H1 (cell line): ENCODE data around the gene CCDC157. TPM values are rescaled to one million over a fixed set of nuclear protein-coding genes. Genes with fewer than 3 reads are reported as not detected.

Experiments used
- CTCF ChIA-PET: fragments of 300-600 bp; sonication (Branson Sonifier 250); formaldehyde crosslinking; loops from one replicate; lab custom pipeline; 2021; ENCODE audit not compliant: partially characterized antibody; lab: Charles Lee
- POLR2A ChIA-PET: fragments of 300-600 bp; sonication (Branson Sonifier 250); formaldehyde crosslinking; loops from one replicate; lab custom pipeline; 2021; ENCODE audit warnings: inconsistent platforms; ENCODE audit not compliant: partially characterized antibody; lab: Charles Lee
- DNase-seq, 2 experiments: peaks; one replicate each; pipeline versions ENCODE4 v3.0.0 to v3.0.0-alpha.2; 2010 to 2022; ENCODE audit warnings: low spot score in 2 of 2, low read depth in 1 of 2, mixed read lengths in 1 of 2
- FAIRE-seq: peaks from 2 replicates; lab custom pipeline; 2011; peaks lifted over from hg19 to GRCh38; lab: Jason Lieb, UNC
- H2AFZ ChIP-seq: 2 replicates; pipeline ENCODE4 v1.8.1; 2012; ENCODE audit warnings: low read length, inconsistent platforms
- H2AK5ac ChIP-seq: 2 replicates; pipeline ENCODE4 v1.6.1; 2013; ENCODE audit warnings: low read depth, low read length
- H2BK120ac ChIP-seq: replicated peaks from 2 replicates; pipeline ENCODE3; 2013; ENCODE audit warnings: low read depth, low read length, inconsistent platforms
- H2BK12ac ChIP-seq: 2 replicates; pipeline ENCODE4 v1.6.1; 2013; ENCODE audit warnings: low read depth, low read length
- H2BK15ac ChIP-seq: 2 replicates; pipeline ENCODE4 v1.6.1; 2013; ENCODE audit warnings: low read length
- H2BK20ac ChIP-seq: 2 replicates; pipeline ENCODE4 v1.6.1; 2013; ENCODE audit warnings: low read length
- H2BK5ac ChIP-seq: 2 replicates; pipeline ENCODE4 v1.6.1; 2013; ENCODE audit warnings: low read depth, low read length
- H3K14ac ChIP-seq: 2 replicates; pipeline ENCODE4 v1.6.1; 2013; ENCODE audit warnings: inconsistent platforms; ENCODE audit not compliant: insufficient read length
- H3K18ac ChIP-seq: 2 replicates; pipeline ENCODE4 v1.6.1; 2013; ENCODE audit warnings: low read length; ENCODE audit errors: extremely low read depth
- H3K23ac ChIP-seq: 2 replicates; pipeline ENCODE4 v1.6.1; 2013; ENCODE audit warnings: inconsistent platforms; ENCODE audit not compliant: insufficient read length
- H3K23me2 ChIP-seq: 2 replicates; pipeline ENCODE4 v1.6.1; 2013; ENCODE audit warnings: low read depth, low read length
- H3K27ac ChIP-seq: 2 replicates; pipeline ENCODE4 v1.6.1; 2011; ENCODE audit warnings: low read depth, low read length, inconsistent platforms
- H3K27me3 ChIP-seq, 4 experiments: replicated peaks in 1 of 4; 1 replicate in 1 of 4; 2 replicates in 3 of 4; pipeline versions ENCODE4 v1.6.1 to v1.8.1; 2011 to 2013; ENCODE audit warnings: low read length in 3 of 4, mild to moderate bottlenecking in 3 of 4, inconsistent platforms in 2 of 4, mixed read lengths in 2 of 4, moderate library complexity in 1 of 4; ENCODE audit not compliant: control insufficient read depth in 3 of 4, insufficient read depth in 3 of 4; ENCODE audit errors: extremely low read depth in 1 of 4
- H3K36me3 ChIP-seq, 4 experiments: 2 replicates each; pipeline versions ENCODE4 v1.6.1 to v1.8.1; 2011 to 2013; ENCODE audit warnings: mild to moderate bottlenecking in 4 of 4, low read length in 3 of 4, moderate library complexity in 2 of 4, control low read depth in 1 of 4, inconsistent platforms in 1 of 4; ENCODE audit not compliant: insufficient read depth in 4 of 4, control insufficient read depth in 2 of 4
- H3K4ac ChIP-seq: replicated peaks from 2 replicates; pipeline ENCODE3; 2013; ENCODE audit warnings: low read length, low read depth, mixed read lengths, inconsistent platforms; ENCODE audit not compliant: insufficient read length
- H3K4me1 ChIP-seq, 4 experiments: replicated peaks in 1 of 4; 1 replicate in 1 of 4; 2 replicates in 3 of 4; pipeline versions ENCODE4 v1.6.1 to v1.8.1; 2011 to 2013; ENCODE audit warnings: low read length in 3 of 4, inconsistent platforms in 2 of 4, mixed read lengths in 1 of 4; ENCODE audit not compliant: insufficient read depth in 4 of 4, control insufficient read depth in 3 of 4
- H3K4me2 ChIP-seq, 2 experiments: 2 replicates each; pipeline versions ENCODE4 v1.6.1 to v1.8.1; 2011 to 2013; ENCODE audit warnings: low read depth in 2 of 2, low read length in 2 of 2, control low read depth in 1 of 2, inconsistent platforms in 1 of 2, mild to moderate bottlenecking in 1 of 2; ENCODE audit not compliant: insufficient read depth in 1 of 2
- H3K4me3 ChIP-seq, 4 experiments: fragments of 200-600, 300-600 bp in 1 of 4; sonication (generic), shearing (Covaris generic), sonication (Bioruptor Twin) in 1 of 4; 2 replicates each; pipeline versions ENCODE4 v1.5.1 to v1.8.1; 2011 to 2016; ENCODE audit warnings: low read length in 4 of 4, low read depth in 3 of 4, control low read depth in 2 of 4, inconsistent platforms in 2 of 4, mild to moderate bottlenecking in 2 of 4, mixed read lengths in 1 of 4, moderate library complexity in 1 of 4; ENCODE audit not compliant: insufficient read depth in 2 of 4; ENCODE audit errors: extremely low read depth in 1 of 4
- H3K56ac ChIP-seq: replicated peaks from 2 replicates; pipeline ENCODE3; 2013; ENCODE audit warnings: low read depth, mild to moderate bottlenecking, mixed read lengths, low read length, inconsistent platforms; ENCODE audit not compliant: insufficient read length
- H3K79me1 ChIP-seq: 2 replicates; pipeline ENCODE4 v1.6.1; 2013; ENCODE audit warnings: low read depth, low read length, control low read depth
- H3K79me2 ChIP-seq, 2 experiments: 2 replicates each; pipeline versions ENCODE4 v1.6.1 to v1.8.1; 2012 to 2013; ENCODE audit warnings: low read length in 2 of 2, mild to moderate bottlenecking in 2 of 2, inconsistent platforms in 1 of 2; ENCODE audit not compliant: insufficient read depth in 2 of 2, control insufficient read depth in 1 of 2
- H3K9ac ChIP-seq, 4 experiments: replicated peaks in 1 of 4; 1 replicate in 1 of 4; 2 replicates in 3 of 4; pipeline versions ENCODE4 v1.6.1 to v1.8.1; 2011 to 2013; ENCODE audit warnings: low read depth in 3 of 4, low read length in 3 of 4, control low read depth in 2 of 4, mild to moderate bottlenecking in 2 of 4, moderate library complexity in 2 of 4, inconsistent platforms in 1 of 4; ENCODE audit errors: extremely low read depth in 1 of 4
- H3K9me3 ChIP-seq, 2 experiments: 2 replicates each; pipeline versions ENCODE4 v1.6.1 to v1.8.1; 2012 to 2013; ENCODE audit warnings: mild to moderate bottlenecking in 2 of 2, moderate library complexity in 2 of 2, control low read depth in 1 of 2, inconsistent platforms in 1 of 2, low read depth in 1 of 2, low read length in 1 of 2, mixed read lengths in 1 of 2; ENCODE audit not compliant: insufficient read depth in 2 of 2
- H4K20me1 ChIP-seq, 2 experiments: replicated peaks in 1 of 2; 2 replicates each; pipeline versions ENCODE3 to v1.8.1; 2011 to 2013; ENCODE audit warnings: inconsistent platforms in 2 of 2, low read length in 2 of 2, mild to moderate bottlenecking in 1 of 2; ENCODE audit not compliant: insufficient read depth in 2 of 2, control insufficient read depth in 1 of 2
- H4K5ac ChIP-seq: 2 replicates; pipeline ENCODE4 v1.6.1; 2013; ENCODE audit warnings: low read length, low read depth, mixed read lengths, inconsistent platforms; ENCODE audit not compliant: insufficient read length
- H4K8ac ChIP-seq: 2 replicates; pipeline ENCODE4 v1.8.0; 2013; ENCODE audit warnings: mild to moderate bottlenecking, moderate library complexity, low read length, inconsistent platforms; ENCODE audit not compliant: insufficient read depth; ENCODE audit errors: extremely low read depth
- H4K91ac ChIP-seq: replicated peaks from 2 replicates; pipeline ENCODE3; 2013; ENCODE audit warnings: low read length, mixed read lengths, inconsistent platforms; ENCODE audit not compliant: insufficient read length
- EGR1 ChIP-seq: IDR thresholded peaks from 2 replicates; pipeline ENCODE4 v1.6.1; 2011; ENCODE audit warnings: low read depth, low read length, borderline replicate concordance
- EZH2 ChIP-seq: fragments of 200-600 bp; sonication (generic); IDR thresholded peaks from 2 replicates; pipeline ENCODE4 v1.7.1; 2012; ENCODE audit warnings: low read depth, mild to moderate bottlenecking, moderate library complexity, low read length, inconsistent platforms; ENCODE audit not compliant: severe bottlenecking
- SP1 ChIP-seq: IDR thresholded peaks from 2 replicates; pipeline ENCODE4 v1.6.1; 2011; ENCODE audit warnings: low read depth, low read length
- SRF ChIP-seq: IDR thresholded peaks from 2 replicates; pipeline ENCODE4 v1.6.1; 2011; ENCODE audit warnings: mild to moderate bottlenecking, low read depth, low read length, moderate library complexity
- TEAD4 ChIP-seq: IDR thresholded peaks from 2 replicates; pipeline ENCODE4 v1.6.1; 2012; ENCODE audit warnings: low read depth, low read length, inconsistent platforms, mixed read lengths
- YY1 ChIP-seq: IDR thresholded peaks from 2 replicates; pipeline ENCODE4 v1.6.1; 2011; ENCODE audit warnings: low read depth, mild to moderate bottlenecking, low read length
- WGBS, 2 experiments: shearing (Covaris generic) in 1 of 2; methylation state at CpG; one replicate each; pipeline versions ENCODE4 v1.1.6 to v1.1.7; 2013 to 2015; ENCODE audit warnings: low lambda C conversion rate in 2 of 2, mixed read lengths in 2 of 2, inconsistent platforms in 1 of 2, low coverage in 1 of 2, missing lambda C conversion rate in 1 of 2; ENCODE audit not compliant: insufficient replicate concordance in 2 of 2, insufficient coverage in 1 of 2, insufficient read length in 1 of 2; ENCODE audit errors: extremely low coverage in 1 of 2, missing lambda C conversion rate in 1 of 2; 5-methylcytosine and 5-hydroxymethylcytosine counted together
- polyA plus RNA-seq, 7 experiments: library from polyadenylated mRNA; depleted of rRNA in 3 of 7; stranded (reverse) in 5 of 7; unstranded in 2 of 7; fragments of >200 nt in 5 of 7; fragments of 200-250 nt in 2 of 7; gene quantifications; 1 replicate in 5 of 7; 2 replicates in 1 of 7; 4 replicates in 1 of 7; pipeline versions ENCODE4 v1.2.1 to v1.2.3, GENCODE V29; 2011 to 2013; ENCODE audit warnings: missing spikeins in 2 of 7, mixed read lengths in 2 of 7
- total RNA-seq: library from RNA; stranded (reverse); fragmentation: NEBNext Ultra II Directional; extraction: Animal tissue kit (Norgen Biotek cat#: 25700); gene quantifications from 2 replicates; pipeline ENCODE4 v1.2.1, GENCODE V29; 2021

The CCDC157 gene
- total and polyA plus RNA-seq, 2 of the 8 experiments (the other 6 are each of a cell fraction or from before 2014, with no cell fraction given), result 4.1 to 8.4 TPM

DNA sequence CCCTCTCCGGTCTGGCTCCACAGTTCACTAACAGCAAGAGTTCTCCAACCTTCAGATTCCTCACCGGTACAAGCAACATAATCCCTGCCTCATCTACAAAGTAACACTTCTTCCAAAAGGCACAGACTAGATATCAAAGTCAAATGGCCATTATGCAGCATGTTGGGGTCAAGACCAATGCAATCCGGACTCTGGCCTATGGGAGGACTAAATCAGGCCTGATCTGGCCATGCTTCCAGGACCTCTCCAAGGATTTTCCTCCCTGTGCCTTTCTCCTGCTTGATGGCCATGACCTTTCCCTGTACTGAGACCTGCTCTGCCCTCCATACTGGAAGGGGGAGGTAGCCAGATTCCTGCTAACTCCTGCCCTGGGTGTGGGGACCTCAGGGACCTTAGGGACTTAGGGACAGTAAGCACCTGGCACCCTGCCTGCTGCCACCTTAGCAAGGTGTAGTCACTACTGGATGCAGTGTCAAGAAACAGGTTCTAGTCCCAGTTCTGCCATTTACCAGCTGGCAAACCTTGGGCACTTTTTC lies 36.7 kb upstream of the CCDC157 start:
- Histone ChIP-seq H3K4ac (no peak overlapping the region), H3K18ac (no peak overlapping the region), H4K20me1 (peaks cover 0 to 4% of the 10 kb centered on the region in 2 experiments), H2BK20ac (no peak overlapping the region), H3K9ac (no peak overlapping the region), H4K5ac (no peak overlapping the region), H4K91ac (no peak overlapping the region), H2BK12ac (no peak overlapping the region), H3K14ac (no peak overlapping the region), H3K79me2 (no peaks in the 10 kb centered on the region), H2AFZ (no peak overlapping the region), H3K23ac (no peak overlapping the region), H2BK120ac (no peak overlapping the region), H2BK5ac (no peak overlapping the region; the same call in 1 of the 2 replicates)
- CTCF ChIA-PET, result interaction anchor here (0.6 to 20.1 kb wide), 5 partner anchors 10 to 887 kb away, joined by 4 to 203 read pairs (median 5); partner anchors contain the start of gene CASTOR1
- FAIRE-seq, result no peak
- DNase-seq, result no peak
- TF ChIP-seq EZH2, result no peak
- no peak for TF ChIP-seq SP1
- no peak for TF ChIP-seq TEAD4
- TF ChIP-seq EGR1, result no peak
- no peak for TF ChIP-seq YY1
- no peak for TF ChIP-seq SRF
- TF ChIP-seq, all 59 proteins: peak for 0
- Histone ChIP-seq H2AK5ac (no peak overlapping the region), H3K23me2 (no peaks in the 10 kb centered on the region), H3K4me3 (no peak overlapping the region), H2BK15ac (no peak overlapping the region), H3K79me1 (peaks cover 3% of the 10 kb centered on the region; the same call in 1 of the 2 replicates), H3K56ac (no peak overlapping the region), H3K36me3 (no peaks in the 10 kb centered on the region), H4K8ac (no peak overlapping the region), H3K4me2 (no peak overlapping the region), H3K4me1 (no peaks in the 10 kb centered on the region; a peak in 2 of 7 replicates), H3K9me3 (no peaks in the 10 kb centered on the region), H3K27ac (no peak overlapping the region), H3K27me3 (no peaks in the 10 kb centered on the region)
- POLR2A ChIA-PET, result no interaction called here
- 89% methylated on average over 3 of the region's 3 CpGs; no CpG with 5 or more reads in 1 of the 2 experiments for WGBS, 2 experiments
